K562 (cell line): ENCODE measurements around the gene FYB1. TPM values are rescaled to one million over a fixed set of nuclear protein-coding genes. Genes with fewer than 3 reads are reported as not detected.

Experiments used
- BRD9 ChIP-seq: fragments of 450-650 bp; IDR thresholded peaks from 2 replicates; pipeline ENCODE4 v1.6.1; 2018; ENCODE audit warnings: low read depth; ENCODE audit not compliant: partially characterized antibody
- BRF1 ChIP-seq: IDR thresholded peaks from 3 replicates; pipeline ENCODE4 v1.6.1; 2011; ENCODE audit warnings: borderline replicate concordance, mild to moderate bottlenecking; ENCODE audit not compliant: insufficient read length; ENCODE audit errors: extremely low read depth
- CCNT2 ChIP-seq: IDR thresholded peaks from 2 replicates; pipeline ENCODE4 v1.6.1; 2011; ENCODE audit warnings: borderline replicate concordance, low read depth, mild to moderate bottlenecking, moderate library complexity, mixed read lengths, low read length; ENCODE audit not compliant: insufficient read length; ENCODE audit errors: extremely low read depth
- FOXK1 ChIP-seq: sonication (generic); formaldehyde crosslinking; IDR thresholded peaks from 2 replicates; pipeline ENCODE4 v1.8.0; 2022; ENCODE audit warnings: missing genetic modification reagents, mild to moderate bottlenecking, borderline replicate concordance
- HOMEZ ChIP-seq: fragments of 250-450 bp; sonication (Bioruptor Pico); IDR thresholded peaks from 2 replicates; pipeline ENCODE4 v1.4.0; 2020; ENCODE audit warnings: mild to moderate bottlenecking, moderate library complexity
- ILK ChIP-seq: fragments of 450-650 bp; IDR thresholded peaks from 2 replicates; pipeline ENCODE4 v1.6.1; 2016; ENCODE audit warnings: missing genetic modification characterization, low read depth, mild to moderate bottlenecking, missing compliant biosample characterization, moderate library complexity, borderline replicate concordance
- MBD2 ChIP-seq: sonication (generic); IDR thresholded peaks from 2 replicates; pipeline ENCODE4 v1.6.1; 2016; ENCODE audit warnings: low read depth, borderline replicate concordance
- MITF ChIP-seq: IDR thresholded peaks from 2 replicates; pipeline ENCODE4 v1.6.1; 2014; ENCODE audit warnings: antibody characterized with exemption
- NEUROD1 ChIP-seq: fragments of 150-350 bp; IDR thresholded peaks from 2 replicates; pipeline ENCODE4 v1.6.1; 2014; ENCODE audit warnings: borderline replicate concordance, low read length, low read depth; ENCODE audit not compliant: partially characterized antibody
- NONO ChIP-seq, 2 experiments: fragments of 200-400 bp in 1 of 2; fragments of 450-650 bp in 1 of 2; formaldehyde crosslinking in 1 of 2; IDR thresholded peaks; 2 replicates each; pipeline ENCODE4 v1.6.1; 2017; ENCODE audit warnings: low read depth in 2 of 2, mild to moderate bottlenecking in 2 of 2, moderate library complexity in 2 of 2, low read length in 1 of 2
- NR2C1 ChIP-seq, 2 experiments: fragments of 450-650 bp; IDR thresholded peaks; 2 replicates each; pipeline ENCODE4 v1.6.1; 2017; ENCODE audit warnings: mild to moderate bottlenecking in 2 of 2, antibody characterized with exemption in 1 of 2, inconsistent platforms in 1 of 2, missing compliant biosample characterization in 1 of 2, missing genetic modification characterization in 1 of 2
- RB1 ChIP-seq: fragments of 450-650 bp; IDR thresholded peaks from 2 replicates; pipeline ENCODE4 v1.6.1; 2017; ENCODE audit warnings: low read depth, mild to moderate bottlenecking
- SNIP1 ChIP-seq: fragments of 450-650 bp; IDR thresholded peaks from 2 replicates; pipeline ENCODE4 v1.7.1; 2017; ENCODE audit warnings: low read depth, mild to moderate bottlenecking
- STAT5B ChIP-seq: fragments of 250-450 bp; sonication (Bioruptor Pico); IDR thresholded peaks from 2 replicates; pipeline ENCODE4 v1.8.0; 2021; ENCODE audit warnings: mild to moderate bottlenecking, inconsistent platforms
- ZNF507 ChIP-seq: conservative IDR thresholded peaks from 2 replicates; pipeline ENCODE4 v1.6.1; 2017; ENCODE audit warnings: missing genetic modification characterization, missing compliant biosample characterization
- ZNF512 ChIP-seq: IDR thresholded peaks from 2 replicates; pipeline ENCODE4 v1.6.1; 2016; ENCODE audit warnings: missing genetic modification characterization, missing compliant biosample characterization
- ZNF639 ChIP-seq, 2 experiments: fragments of 200-800 bp in 1 of 2; sonication (Bioruptor generic) in 1 of 2; sonication (generic) in 1 of 2; formaldehyde crosslinking in 1 of 2; IDR thresholded peaks in 1 of 2; conservative IDR thresholded peaks in 1 of 2; 2 replicates each; pipeline versions ENCODE4 v1.5.0 to v1.6.1; 2016 to 2020; ENCODE audit warnings: missing compliant biosample characterization in 1 of 2, missing genetic modification characterization in 1 of 2, missing genetic modification reagents in 1 of 2
- ZNF655 ChIP-seq: fragments of 250-450 bp; sonication (Bioruptor Pico); IDR thresholded peaks from 2 replicates; pipeline ENCODE4 v1.5.0; 2021
- polyA plus RNA-seq, 8 experiments: library from polyadenylated mRNA; depleted of rRNA in 4 of 8; stranded (reverse) in 5 of 8; unstranded in 3 of 8; fragments of >200 nt; fragmentation: Nextera tagmentation in 2 of 8; fragmentation: Illumina TruSeq in 1 of 8; extraction: Ambion mirVana in 2 of 8; extraction: Trizol in 1 of 8; gene quantifications; 2 replicates each; pipeline versions ENCODE4 v1.2.1 to v1.2.3, GENCODE V29; 2011 to 2014; ENCODE audit warnings: inconsistent platforms in 1 of 8, missing spikeins in 1 of 8
- total RNA-seq, 7 experiments: library from RNA; depleted of rRNA in 6 of 7; stranded (reverse); fragments of >200 nt in 6 of 7; fragmentation: Illumina TruSeq in 2 of 7; extraction: Trizol in 2 of 7; gene quantifications; 2 replicates each; pipeline versions ENCODE4 v1.2.1 to v1.2.3, GENCODE V29; 2011 to 2021; ENCODE audit warnings: low replicate concordance in 1 of 7

The FYB1 gene
- total and polyA plus RNA-seq, 9 of the 15 experiments (the other 6 are each of a cell fraction or from before 2014, with no cell fraction given) = 4.7 to 31.5 (median 9.7) TPM

GRCh38 chr5:39217365-39218281, 1.7 kb downstream of the FYB1 start (continued):
- no peak for TF ChIP-seq ZNF512
- no peak for TF ChIP-seq SNIP1
- no peak for TF ChIP-seq ZNF655 (CRISPR knock-in tag)
- no peak for TF ChIP-seq NR2C1 (IDR thresholded peaks at IDR 0.05)
- no peak for TF ChIP-seq NR2C1 (tag; IDR thresholded peaks at IDR 0.05)
- no peak for TF ChIP-seq MITF
- no peak for TF ChIP-seq ZNF639 (CRISPR knock-in tag; conservative IDR thresholded peaks at IDR 0.05 in 1 of 2, IDR thresholded peaks at IDR 0.05 in 1 of 2)
- no peak for TF ChIP-seq NEUROD1
- peak; percentile 71; the same call in 1 of the 2 replicates for TF ChIP-seq FOXK1
- no peak for TF ChIP-seq NONO (IDR thresholded peaks at IDR 0.05; ENCODE audit: low read depth in 2 of 2, low read length in 1 of 2)
- TF ChIP-seq ILK (tag) = no peak
- TF ChIP-seq BRF1 = no peak
- TF ChIP-seq BRD9 = no peak
- TF ChIP-seq ZNF507 = no peak
- no peak for TF ChIP-seq HOMEZ (CRISPR knock-in tag)
- no peak for TF ChIP-seq STAT5B (CRISPR knock-in tag)
- TF ChIP-seq CCNT2 = no peak
- no peak for TF ChIP-seq MBD2
- TF ChIP-seq RB1 = peak; percentile 69; the same call in 1 of the 2 replicates
